H9 (cell line): ENCODE measurements around the gene AGBL4. TPM values are rescaled to one million over a fixed set of nuclear protein-coding genes. Genes with fewer than 3 reads are reported as not detected.

Experiments used
- DNase-seq: peaks from one replicate; pipeline ENCODE4 v3.0.0-alpha.2; 2017
- H2AFZ ChIP-seq: one replicate; pipeline ENCODE4 v1.6.1; 2013; ENCODE audit warnings: mild to moderate bottlenecking, low read length, control low read depth, moderate library complexity
- H2AK5ac ChIP-seq: 2 replicates; pipeline ENCODE4 v1.6.1; 2013; ENCODE audit warnings: low read length, control low read depth, mixed read lengths; ENCODE audit not compliant: insufficient read length
- H2BK120ac ChIP-seq: one replicate; pipeline ENCODE4 v1.6.1; 2013; ENCODE audit warnings: low read depth, mild to moderate bottlenecking, low read length, control low read depth, inconsistent platforms; ENCODE audit not compliant: poor library complexity, severe bottlenecking
- H2BK12ac ChIP-seq: 2 replicates; pipeline ENCODE4 v1.6.1; 2013; ENCODE audit warnings: low read length, control low read depth, mixed read lengths, low read depth; ENCODE audit not compliant: insufficient read length
- H2BK15ac ChIP-seq: 2 replicates; pipeline ENCODE4 v1.6.1; 2013; ENCODE audit warnings: low read depth, low read length, control low read depth
- H2BK20ac ChIP-seq: one replicate; pipeline ENCODE4 v1.6.1; 2013; ENCODE audit warnings: low read depth, mild to moderate bottlenecking, low read length, control low read depth, inconsistent platforms; ENCODE audit not compliant: poor library complexity, severe bottlenecking
- H2BK5ac ChIP-seq: 2 replicates; pipeline ENCODE4 v1.6.1; 2013; ENCODE audit warnings: low read length, control low read depth, mixed read lengths; ENCODE audit not compliant: insufficient read length
- H3K14ac ChIP-seq: 2 replicates; pipeline ENCODE4 v1.6.1; 2013; ENCODE audit warnings: low read length, control low read depth; ENCODE audit not compliant: insufficient read depth
- H3K18ac ChIP-seq: 2 replicates; pipeline ENCODE4 v1.6.1; 2013; ENCODE audit warnings: low read depth, mild to moderate bottlenecking, mixed read lengths, low read length, control low read depth; ENCODE audit not compliant: insufficient read length
- H3K23ac ChIP-seq: 2 replicates; pipeline ENCODE4 v1.6.1; 2013; ENCODE audit warnings: low read length, control low read depth, mixed read lengths, low read depth; ENCODE audit not compliant: insufficient read length
- H3K23me2 ChIP-seq: 2 replicates; pipeline ENCODE4 v1.6.1; 2013; ENCODE audit warnings: low read depth, mild to moderate bottlenecking, mixed read lengths, low read length, control low read depth; ENCODE audit not compliant: insufficient read length, poor library complexity, severe bottlenecking
- H3K27ac ChIP-seq: 2 replicates; pipeline ENCODE4 v1.5.1; 2013; ENCODE audit warnings: low read length, control low read depth, mixed read lengths, low read depth; ENCODE audit not compliant: insufficient read length
- H3K27me3 ChIP-seq: 2 replicates; pipeline ENCODE4 v1.6.1; 2013; ENCODE audit warnings: low read length, control low read depth, inconsistent platforms; ENCODE audit not compliant: insufficient read depth
- H3K4ac ChIP-seq: 2 replicates; pipeline ENCODE4 v1.6.1; 2013; ENCODE audit warnings: low read depth, mild to moderate bottlenecking, control low read depth, inconsistent platforms, low read length, moderate library complexity
- H3K4me1 ChIP-seq: 2 replicates; pipeline ENCODE4 v1.6.1; 2013; ENCODE audit warnings: low read length, control low read depth, inconsistent platforms; ENCODE audit not compliant: insufficient read depth
- H3K4me2 ChIP-seq: 2 replicates; pipeline ENCODE4 v1.6.1; 2013; ENCODE audit warnings: low read length, control low read depth, mixed read lengths; ENCODE audit not compliant: insufficient read length, insufficient read depth
- H3K56ac ChIP-seq: 2 replicates; pipeline ENCODE4 v1.6.1; 2013; ENCODE audit warnings: low read depth, mild to moderate bottlenecking, mixed read lengths, low read length, control low read depth; ENCODE audit not compliant: insufficient read length
- H3K79me1 ChIP-seq: 2 replicates; pipeline ENCODE4 v1.6.1; 2013; ENCODE audit warnings: low read depth, mild to moderate bottlenecking, moderate library complexity, low read length, control low read depth, inconsistent platforms; ENCODE audit not compliant: insufficient read depth, poor library complexity, severe bottlenecking
- H3K79me2 ChIP-seq: 2 replicates; pipeline ENCODE4 v1.6.1; 2013; ENCODE audit warnings: low read length, control low read depth, inconsistent platforms; ENCODE audit not compliant: insufficient read depth
- H3K9ac ChIP-seq: 2 replicates; pipeline ENCODE4 v1.6.1; 2013; ENCODE audit warnings: low read length, control low read depth, mixed read lengths; ENCODE audit not compliant: insufficient read length; ENCODE audit errors: extremely low read depth
- H3K9me3 ChIP-seq: one replicate; pipeline ENCODE4 v1.6.1; 2013; ENCODE audit warnings: low read depth, low read length, inconsistent platforms; ENCODE audit not compliant: control insufficient read depth
- H3T11ph ChIP-seq: one replicate; pipeline ENCODE4 v1.6.1; 2013; ENCODE audit warnings: mild to moderate bottlenecking, low read length, control low read depth, inconsistent platforms
- H4K20me1 ChIP-seq: one replicate; pipeline ENCODE4 v1.6.1; 2013; ENCODE audit not compliant: control insufficient read depth, insufficient read length, insufficient read depth
- H4K5ac ChIP-seq: 2 replicates; pipeline ENCODE4 v1.6.1; 2013; ENCODE audit warnings: low read depth, mild to moderate bottlenecking, mixed read lengths, low read length, control low read depth; ENCODE audit not compliant: insufficient read length
- H4K8ac ChIP-seq: replicated peaks from 2 replicates; pipeline ENCODE4 v1.6.1; 2013; ENCODE audit warnings: low read length, control low read depth, mixed read lengths, low read depth; ENCODE audit not compliant: insufficient read length
- H4K91ac ChIP-seq: 2 replicates; pipeline ENCODE4 v1.6.1; 2013; ENCODE audit warnings: low read depth, mild to moderate bottlenecking, moderate library complexity, mixed read lengths, low read length, control low read depth; ENCODE audit not compliant: insufficient read length
- H3K27ac Mint-ChIP-seq, 3 experiments: 2 replicates in 2 of 3; 3 replicates in 1 of 3; pipeline ENCODE4 v1.8.0; 2020 to 2021; ENCODE audit warnings: mixed read lengths in 3 of 3, mild to moderate bottlenecking in 1 of 3, moderate library complexity in 1 of 3
- H3K27me3 Mint-ChIP-seq: 2 replicates; pipeline ENCODE4 v1.8.0; 2021; ENCODE audit warnings: low read depth, mild to moderate bottlenecking, moderate library complexity, mixed read lengths
- H3K36me3 Mint-ChIP-seq, 3 experiments: 2 replicates in 2 of 3; 3 replicates in 1 of 3; pipeline ENCODE4 v1.8.0; 2020 to 2021; ENCODE audit warnings: low read depth in 3 of 3, mixed read lengths in 3 of 3; ENCODE audit not compliant: insufficient read depth in 1 of 3
- H3K4me1 Mint-ChIP-seq, 2 experiments: 2 replicates each; pipeline ENCODE4 v1.8.0; 2020; ENCODE audit warnings: mixed read lengths in 2 of 2
- H3K4me3 Mint-ChIP-seq, 2 experiments: 2 replicates in 1 of 2; 3 replicates in 1 of 2; pipeline ENCODE4 v1.8.0; 2020 to 2021; ENCODE audit warnings: mild to moderate bottlenecking in 2 of 2, mixed read lengths in 2 of 2, moderate library complexity in 1 of 2
- H3K9me3 Mint-ChIP-seq, 2 experiments: 2 replicates in 1 of 2; 3 replicates in 1 of 2; pipeline ENCODE4 v1.8.0; 2020; ENCODE audit warnings: mild to moderate bottlenecking in 2 of 2, mixed read lengths in 2 of 2, moderate library complexity in 1 of 2
- WGBS: extraction: QIAGEN DNeasy Blood & Tissue Kit; methylation state at CpG from one replicate; pipeline ENCODE4 v1.1.7; 2013; ENCODE audit warnings: missing lambda C conversion rate, low lambda C conversion rate, mixed read lengths; ENCODE audit not compliant: insufficient read length; ENCODE audit errors: extremely low coverage; 5-methylcytosine and 5-hydroxymethylcytosine counted together
- total RNA-seq: library from RNA; stranded (reverse); gene quantifications from 2 replicates; pipeline ENCODE4 v1.2.1, GENCODE V29; 2021
- TF ChIP-seq, protein P1 (sequence below): fragments of 200-600 bp; sonication (generic); conservative IDR thresholded peaks from 3 replicates; pipeline ENCODE4 v1.8.0; 2021; ENCODE audit warnings: antibody characterized with exemption, mild to moderate bottlenecking

The AGBL4 gene
- total RNA-seq, 1 experiment from 2014 or later: not detected

DNA sequence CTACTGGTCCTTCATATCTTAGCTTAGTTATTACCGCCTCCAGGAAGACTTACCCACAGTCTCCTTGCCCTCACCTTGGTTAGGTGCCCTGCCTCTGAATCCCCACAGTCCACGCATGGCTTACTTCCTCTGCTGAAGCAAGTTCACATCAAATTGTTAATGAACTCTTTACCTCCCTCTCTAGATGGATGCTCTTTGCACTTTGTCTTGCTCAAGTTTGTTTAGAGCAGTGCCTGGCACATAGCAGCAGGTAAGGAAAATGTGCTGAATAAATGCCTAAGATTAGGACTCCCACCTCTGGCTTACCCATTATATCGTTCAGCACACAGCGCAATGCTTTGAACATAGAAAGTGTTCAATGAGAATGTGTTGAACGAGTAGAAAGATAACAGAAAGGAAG lies 1337.6 kb downstream of the AGBL4 start:
- Histone ChIP-seq H2BK12ac (no peak overlapping the region), H3K27me3 (no peaks in the 10 kb centered on the region), H2BK20ac (no peak overlapping the region), H4K8ac (no peak overlapping the region), H3K56ac (no peak overlapping the region), H3K23ac (no peak overlapping the region), H3K4ac (no peak overlapping the region), H2BK120ac (no peak overlapping the region), H3K9ac (no peak overlapping the region), H2AK5ac (no peak overlapping the region), H4K5ac (no peak overlapping the region), H3K14ac (no peak overlapping the region), H3T11ph (no peak overlapping the region), H3K23me2 (no peaks in the 10 kb centered on the region), H3K9me3 (no peaks in the 10 kb centered on the region), H4K20me1 (no peaks in the 10 kb centered on the region), H3K4me2 (no peak overlapping the region), H3K27ac (no peak overlapping the region), H2AFZ (no peak overlapping the region), H3K79me1 (no peaks in the 10 kb centered on the region), H4K91ac (no peak overlapping the region), H3K18ac (no peak overlapping the region), H2BK5ac (no peak overlapping the region), H3K4me1 (peaks cover 4% of the 10 kb centered on the region; the same call in 1 of the 2 replicates), H3K79me2 (no peaks in the 10 kb centered on the region), H2BK15ac (no peak overlapping the region)
- no CpG with 5 or more reads among the region's 5 CpGs for WGBS
- Mint-ChIP-seq H3K27me3 (peaks cover 6% of the 10 kb centered on the region), H3K9me3 (no peaks in the 10 kb centered on the region), H3K4me3 (no peak overlapping the region), H3K27ac (no peak overlapping the region), H3K4me1 (peaks cover 9 to 23% of the 10 kb centered on the region in 2 experiments), H3K36me3 (no peaks in the 10 kb centered on the region)
- TF ChIP-seq, protein P1, sequence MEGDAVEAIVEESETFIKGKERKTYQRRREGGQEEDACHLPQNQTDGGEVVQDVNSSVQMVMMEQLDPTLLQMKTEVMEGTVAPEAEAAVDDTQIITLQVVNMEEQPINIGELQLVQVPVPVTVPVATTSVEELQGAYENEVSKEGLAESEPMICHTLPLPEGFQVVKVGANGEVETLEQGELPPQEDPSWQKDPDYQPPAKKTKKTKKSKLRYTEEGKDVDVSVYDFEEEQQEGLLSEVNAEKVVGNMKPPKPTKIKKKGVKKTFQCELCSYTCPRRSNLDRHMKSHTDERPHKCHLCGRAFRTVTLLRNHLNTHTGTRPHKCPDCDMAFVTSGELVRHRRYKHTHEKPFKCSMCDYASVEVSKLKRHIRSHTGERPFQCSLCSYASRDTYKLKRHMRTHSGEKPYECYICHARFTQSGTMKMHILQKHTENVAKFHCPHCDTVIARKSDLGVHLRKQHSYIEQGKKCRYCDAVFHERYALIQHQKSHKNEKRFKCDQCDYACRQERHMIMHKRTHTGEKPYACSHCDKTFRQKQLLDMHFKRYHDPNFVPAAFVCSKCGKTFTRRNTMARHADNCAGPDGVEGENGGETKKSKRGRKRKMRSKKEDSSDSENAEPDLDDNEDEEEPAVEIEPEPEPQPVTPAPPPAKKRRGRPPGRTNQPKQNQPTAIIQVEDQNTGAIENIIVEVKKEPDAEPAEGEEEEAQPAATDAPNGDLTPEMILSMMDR: no peak
- DNase-seq: no peak
